Mammary epithelial cell (primary cell): ENCODE data around the gene DMRTA1.

Experiments used
- EZH2 ChIP-seq: IDR thresholded peaks from 2 replicates; pipeline ENCODE4 v1.6.1; 2012; ENCODE audit warnings: low read length, inconsistent platforms, borderline replicate concordance
- TF ChIP-seq, protein P1 (sequence below), 2 donors: IDR thresholded peaks in 1 of 2; conservative IDR thresholded peaks in 1 of 2; 2 replicates each; pipeline ENCODE4 v1.5.1; 2011 to 2012; ENCODE audit warnings: inconsistent platforms in 2 of 2, low read length in 2 of 2, mild to moderate bottlenecking in 2 of 2, control low read depth in 1 of 2, low read depth in 1 of 2; ENCODE audit not compliant: insufficient read depth in 1 of 2; ENCODE audit errors: extremely low read depth in 1 of 2

DNA sequence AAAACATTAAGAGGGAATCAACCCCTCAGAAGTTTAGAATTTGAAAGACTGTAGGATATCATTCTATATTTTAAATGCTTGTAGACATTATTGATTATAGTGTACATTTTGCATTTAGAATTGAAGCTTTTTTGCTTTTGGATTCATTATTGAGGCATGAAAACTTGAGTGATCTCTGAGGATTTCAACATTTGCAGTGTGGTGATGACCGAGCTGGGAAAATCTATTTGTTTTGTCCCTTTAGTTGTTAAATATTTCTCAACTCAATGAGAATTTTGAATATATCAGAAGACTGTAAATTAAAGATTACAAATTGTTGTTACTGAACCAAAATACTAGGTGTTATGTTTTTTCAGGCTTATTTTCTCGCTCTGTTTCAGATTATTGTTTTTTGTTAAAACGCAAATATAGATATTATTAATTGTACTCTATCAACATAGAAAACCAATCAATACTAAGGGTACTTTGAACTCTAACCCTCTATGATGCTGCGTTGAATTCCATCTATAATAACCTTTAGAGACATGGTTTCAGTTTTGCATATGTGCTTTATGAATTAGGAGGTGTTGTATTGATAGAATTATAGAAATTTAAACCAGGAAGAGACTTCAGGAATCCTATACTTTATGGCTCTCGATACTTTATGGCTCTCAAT is 19.3 kb upstream of the DMRTA1 start:
- TF ChIP-seq, protein P1, sequence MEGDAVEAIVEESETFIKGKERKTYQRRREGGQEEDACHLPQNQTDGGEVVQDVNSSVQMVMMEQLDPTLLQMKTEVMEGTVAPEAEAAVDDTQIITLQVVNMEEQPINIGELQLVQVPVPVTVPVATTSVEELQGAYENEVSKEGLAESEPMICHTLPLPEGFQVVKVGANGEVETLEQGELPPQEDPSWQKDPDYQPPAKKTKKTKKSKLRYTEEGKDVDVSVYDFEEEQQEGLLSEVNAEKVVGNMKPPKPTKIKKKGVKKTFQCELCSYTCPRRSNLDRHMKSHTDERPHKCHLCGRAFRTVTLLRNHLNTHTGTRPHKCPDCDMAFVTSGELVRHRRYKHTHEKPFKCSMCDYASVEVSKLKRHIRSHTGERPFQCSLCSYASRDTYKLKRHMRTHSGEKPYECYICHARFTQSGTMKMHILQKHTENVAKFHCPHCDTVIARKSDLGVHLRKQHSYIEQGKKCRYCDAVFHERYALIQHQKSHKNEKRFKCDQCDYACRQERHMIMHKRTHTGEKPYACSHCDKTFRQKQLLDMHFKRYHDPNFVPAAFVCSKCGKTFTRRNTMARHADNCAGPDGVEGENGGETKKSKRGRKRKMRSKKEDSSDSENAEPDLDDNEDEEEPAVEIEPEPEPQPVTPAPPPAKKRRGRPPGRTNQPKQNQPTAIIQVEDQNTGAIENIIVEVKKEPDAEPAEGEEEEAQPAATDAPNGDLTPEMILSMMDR (conservative IDR thresholded peaks at IDR 0.05 in 1 of 2, IDR thresholded peaks at IDR 0.05 in 1 of 2; ENCODE audit: extremely low read depth in 1 of 2, insufficient read depth in 1 of 2, low read depth in 1 of 2, low read length in 2 of 2), result no peak
- TF ChIP-seq EZH2, result no peak
